ENCODE results near the gene SLC46A3. TPM values are rescaled to one million over a fixed set of nuclear protein-coding genes. Genes with fewer than 3 reads are reported as not detected.

SLC46A3 gene
- total and polyA plus RNA-seq, 4 donors = 7.0 to 63.3 (median 32.6) TPM

DNA sequence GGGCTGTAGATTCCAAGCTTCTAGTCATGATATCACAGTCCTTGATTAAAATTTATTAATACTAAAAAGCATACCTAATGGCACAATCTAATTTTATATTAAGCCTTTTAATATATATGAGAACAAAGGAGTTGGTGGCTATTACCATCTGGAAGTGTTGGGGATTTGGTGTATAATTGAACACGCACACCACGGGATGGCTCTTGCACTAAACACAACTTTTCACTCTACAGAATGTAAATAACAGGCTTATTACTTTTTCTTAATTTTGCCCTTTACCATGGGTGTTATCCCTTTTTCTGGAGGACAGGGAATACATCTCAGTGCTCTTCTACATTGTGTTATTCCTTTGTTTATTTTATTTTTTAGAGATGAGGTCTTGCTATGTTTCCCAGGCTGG, 38.2 kb downstream of the SLC46A3 start (continued):
- TF ChIP-seq, protein P1, sequence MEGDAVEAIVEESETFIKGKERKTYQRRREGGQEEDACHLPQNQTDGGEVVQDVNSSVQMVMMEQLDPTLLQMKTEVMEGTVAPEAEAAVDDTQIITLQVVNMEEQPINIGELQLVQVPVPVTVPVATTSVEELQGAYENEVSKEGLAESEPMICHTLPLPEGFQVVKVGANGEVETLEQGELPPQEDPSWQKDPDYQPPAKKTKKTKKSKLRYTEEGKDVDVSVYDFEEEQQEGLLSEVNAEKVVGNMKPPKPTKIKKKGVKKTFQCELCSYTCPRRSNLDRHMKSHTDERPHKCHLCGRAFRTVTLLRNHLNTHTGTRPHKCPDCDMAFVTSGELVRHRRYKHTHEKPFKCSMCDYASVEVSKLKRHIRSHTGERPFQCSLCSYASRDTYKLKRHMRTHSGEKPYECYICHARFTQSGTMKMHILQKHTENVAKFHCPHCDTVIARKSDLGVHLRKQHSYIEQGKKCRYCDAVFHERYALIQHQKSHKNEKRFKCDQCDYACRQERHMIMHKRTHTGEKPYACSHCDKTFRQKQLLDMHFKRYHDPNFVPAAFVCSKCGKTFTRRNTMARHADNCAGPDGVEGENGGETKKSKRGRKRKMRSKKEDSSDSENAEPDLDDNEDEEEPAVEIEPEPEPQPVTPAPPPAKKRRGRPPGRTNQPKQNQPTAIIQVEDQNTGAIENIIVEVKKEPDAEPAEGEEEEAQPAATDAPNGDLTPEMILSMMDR (IDR thresholded peaks at IDR 0.05; ENCODE audit: low read depth, low read length, missing input control) = no peak
- TF ChIP-seq RAD21 (IDR thresholded peaks at IDR 0.05) (no peak), YY1 (IDR thresholded peaks at IDR 0.05) (no peak)

DNA sequence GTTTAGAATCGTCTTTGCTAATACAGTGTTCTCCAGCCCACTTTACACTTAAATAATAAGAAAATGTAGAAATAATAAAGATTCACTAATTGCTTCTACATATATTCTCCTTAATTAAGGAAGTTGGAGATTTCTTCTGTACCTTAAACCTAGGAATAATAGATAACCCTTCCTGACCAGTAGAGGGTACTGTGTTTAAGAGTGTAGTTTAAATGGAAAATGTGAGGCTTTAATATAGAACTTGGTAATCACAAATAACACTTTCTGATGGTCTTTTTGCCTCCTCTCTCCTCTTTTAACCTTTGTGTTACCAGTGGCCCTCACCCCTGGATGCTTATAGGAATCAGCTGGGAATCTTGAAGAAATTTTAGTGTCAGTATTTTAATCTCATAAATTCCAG, 39.1 kb downstream of the SLC46A3 start:
- no peak for DNase-seq (ENCODE audit: low spot score)
- Histone ChIP-seq H3K27ac (ENCODE audit: low read depth in 1 of 2, low read length in 2 of 2) (no peak overlapping the region), H3K9me3 (ENCODE audit: control insufficient read depth in 4 of 4, low read length in 3 of 4) (no peaks in the 10 kb centered on the region), H3K4me3 (ENCODE audit: low read depth in 1 of 3, low read length in 3 of 3) (no peak overlapping the region), H3K9ac (ENCODE audit: low read depth in 1 of 2, low read length in 2 of 2) (no peak overlapping the region), H3K27me3 (ENCODE audit: control insufficient read depth in 4 of 4, insufficient read depth in 4 of 4, low read length in 3 of 4) (no peaks in the 10 kb centered on the region), H3K4me1 (ENCODE audit: control insufficient read depth in 4 of 4, insufficient read depth in 4 of 4, low read length in 3 of 4) (no peaks in the 10 kb centered on the region), H3K36me3 (ENCODE audit: control insufficient read depth in 4 of 4, insufficient read depth in 3 of 4, low read depth in 1 of 4, low read length in 3 of 4) (peaks cover 6 to 35% (median 26%) of the 10 kb centered on the region in 4 donors)
- WGBS = 85% methylated on average over 1 of the region's 1 CpG
- TF ChIP-seq HNF4G (IDR thresholded peaks at IDR 0.05) (no peak), RAD21 (IDR thresholded peaks at IDR 0.05) (peak; percentile 65 to 73)
- TF ChIP-seq, protein P1 (IDR thresholded peaks at IDR 0.05; ENCODE audit: low read depth, low read length, missing input control) = peak; percentile 34

DNA sequence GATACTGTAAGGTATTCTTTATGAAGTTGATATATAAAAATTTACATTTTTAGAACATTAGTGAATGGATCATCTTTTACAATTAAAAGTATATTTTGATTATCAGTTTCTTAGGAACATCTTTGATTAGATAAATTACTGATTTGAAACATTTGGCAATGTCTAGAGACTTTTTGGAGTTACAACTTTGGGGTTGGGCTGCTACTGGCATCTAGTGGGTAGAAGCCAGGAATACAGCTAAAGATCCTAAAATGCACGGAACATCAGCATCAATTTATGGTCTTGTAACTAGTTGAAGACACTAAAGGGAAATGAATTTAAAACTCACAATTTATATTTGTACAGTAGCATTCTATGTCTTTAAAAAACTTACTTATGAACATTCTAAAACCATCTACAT, 40.0 kb downstream of the SLC46A3 start:
- no peak for TF ChIP-seq FOXA2 (IDR thresholded peaks at IDR 0.05)
- peak; percentile 16 to 29 for TF ChIP-seq RAD21 (IDR thresholded peaks at IDR 0.05)
- Histone ChIP-seq H3K9ac (ENCODE audit: low read depth in 1 of 2, low read length in 2 of 2) (no peak overlapping the region), H3K27ac (ENCODE audit: low read depth in 1 of 2, low read length in 2 of 2) (no peak overlapping the region), H3K4me1 (ENCODE audit: control insufficient read depth in 4 of 4, insufficient read depth in 4 of 4, low read length in 3 of 4) (no peaks in the 10 kb centered on the region), H3K4me3 (ENCODE audit: low read depth in 1 of 3, low read length in 3 of 3) (no peak overlapping the region), H3K27me3 (ENCODE audit: control insufficient read depth in 4 of 4, insufficient read depth in 4 of 4, low read length in 3 of 4) (no peaks in the 10 kb centered on the region), H3K9me3 (ENCODE audit: control insufficient read depth in 4 of 4, low read length in 3 of 4) (no peaks in the 10 kb centered on the region), H3K36me3 (ENCODE audit: control insufficient read depth in 4 of 4, insufficient read depth in 3 of 4, low read depth in 1 of 4, low read length in 3 of 4) (peaks cover 6 to 41% (median 33%) of the 10 kb centered on the region in 4 donors)
- WGBS = 78% methylated on average over 1 of the region's 1 CpG
- DNase-seq (ENCODE audit: low spot score) = no peak

DNA sequence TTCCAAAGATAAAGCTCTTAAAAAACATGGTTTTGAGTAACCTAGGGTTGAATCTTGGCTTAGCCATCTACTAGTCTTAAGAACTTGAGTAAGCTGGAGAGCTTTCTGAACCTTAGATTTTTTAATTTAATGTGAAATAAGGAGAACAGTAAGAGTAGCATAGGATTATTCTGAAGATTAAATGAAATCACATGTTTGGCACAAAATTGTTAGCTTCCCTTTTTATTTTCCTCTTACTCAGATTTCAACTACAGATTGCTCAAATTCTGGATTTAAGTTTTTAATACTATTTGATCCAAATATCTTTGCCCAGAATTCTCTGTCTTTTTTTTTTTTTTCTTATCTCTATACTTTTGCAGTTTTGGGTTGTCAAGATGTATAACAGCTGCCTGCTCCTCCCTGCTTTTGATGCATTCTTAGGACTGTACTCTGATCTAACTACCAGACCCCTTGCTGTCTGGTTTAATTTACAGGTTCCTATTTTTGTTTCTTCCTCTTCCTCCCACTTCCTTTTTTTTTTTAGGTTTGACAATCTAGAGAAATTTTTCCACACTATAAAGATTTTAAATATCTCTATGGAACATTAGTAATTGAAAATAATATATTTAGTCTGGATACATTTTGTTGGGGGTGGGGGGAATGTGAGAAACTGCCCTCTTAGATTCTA, 47.5 kb downstream of the SLC46A3 start:
- Histone ChIP-seq H3K4me3 (ENCODE audit: low read depth in 1 of 3, low read length in 3 of 3) (no peak overlapping the region), H3K36me3 (ENCODE audit: control insufficient read depth in 4 of 4, insufficient read depth in 3 of 4, low read depth in 1 of 4, low read length in 3 of 4) (peaks cover 16 to 80% (median 70%) of the 10 kb centered on the region in 4 donors), H3K9me3 (ENCODE audit: control insufficient read depth in 4 of 4, low read length in 3 of 4) (no peaks in the 10 kb centered on the region), H3K27me3 (ENCODE audit: control insufficient read depth in 4 of 4, insufficient read depth in 4 of 4, low read length in 3 of 4) (no peaks in the 10 kb centered on the region), H3K9ac (ENCODE audit: low read depth in 1 of 2, low read length in 2 of 2) (no peak overlapping the region), H3K27ac (ENCODE audit: low read depth in 1 of 2, low read length in 2 of 2) (no peak overlapping the region), H3K4me1 (ENCODE audit: control insufficient read depth in 4 of 4, insufficient read depth in 4 of 4, low read length in 3 of 4) (no peaks in the 10 kb centered on the region)
- no peak for TF ChIP-seq HNF4G (IDR thresholded peaks at IDR 0.05)
- DNase-seq (ENCODE audit: low spot score) = no peak
